ENCODE results near the gene HOXB6.

HOXB6 gene

GRCh38 chr17:48634493-48635208, 29.9 kb upstream of the HOXB6 start:
- DNase-seq, result no peak

GRCh38 chr17:48633266-48633677, 28.5 kb upstream of the HOXB6 start:
- no peak for DNase-seq

GRCh38 chr17:48632579-48633265, 27.9 kb upstream of the HOXB6 start:
- no peak for DNase-seq

DNA sequence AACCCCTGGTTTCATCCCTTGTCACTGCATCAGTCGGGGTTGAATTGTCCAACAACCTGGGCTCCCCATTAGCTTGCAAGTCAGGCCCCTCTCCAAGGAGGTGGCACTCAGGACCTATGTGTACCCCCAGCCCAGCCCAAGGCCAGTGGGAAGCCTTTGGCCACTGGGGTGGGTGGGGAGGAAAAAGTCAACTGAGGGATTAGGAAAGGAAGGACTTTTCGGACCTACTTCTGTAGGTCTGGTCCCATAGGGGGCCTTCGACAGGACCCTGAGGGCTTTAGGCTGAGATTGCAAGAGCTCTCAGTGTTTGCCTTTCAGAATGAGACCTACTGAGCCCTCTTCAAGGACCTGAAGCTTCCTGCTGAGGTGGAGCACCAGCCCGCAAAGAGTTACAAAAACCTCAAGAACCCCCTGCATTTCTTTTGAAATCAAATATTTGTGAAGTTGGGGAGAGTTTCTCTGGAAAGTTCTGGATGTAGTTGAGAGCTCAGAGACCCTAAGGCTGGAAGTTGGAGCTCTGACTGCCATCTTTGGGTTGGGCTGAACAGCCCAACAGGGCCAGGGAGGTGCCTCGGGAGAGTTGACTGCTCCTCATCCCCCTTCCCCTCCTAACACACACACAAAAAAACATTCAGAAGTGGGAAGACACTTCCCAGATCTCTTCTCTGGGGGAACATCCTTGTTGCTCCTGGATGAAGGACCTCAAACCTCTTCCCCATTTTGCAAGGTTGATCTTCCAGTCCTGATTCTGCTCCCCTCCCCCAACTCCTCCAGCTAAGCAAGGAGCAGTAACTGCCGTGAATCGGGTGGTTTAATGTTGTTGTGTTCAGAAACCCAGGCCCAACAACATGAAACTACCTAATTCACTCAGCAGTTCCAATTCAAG, 27.1 kb upstream of the HOXB6 start:
- no peak for DNase-seq

- DNase-seq, result no peak
These were observed 26.3 kb upstream of the HOXB6 start for GRCh38 chr17:48630925-48631692.

DNA sequence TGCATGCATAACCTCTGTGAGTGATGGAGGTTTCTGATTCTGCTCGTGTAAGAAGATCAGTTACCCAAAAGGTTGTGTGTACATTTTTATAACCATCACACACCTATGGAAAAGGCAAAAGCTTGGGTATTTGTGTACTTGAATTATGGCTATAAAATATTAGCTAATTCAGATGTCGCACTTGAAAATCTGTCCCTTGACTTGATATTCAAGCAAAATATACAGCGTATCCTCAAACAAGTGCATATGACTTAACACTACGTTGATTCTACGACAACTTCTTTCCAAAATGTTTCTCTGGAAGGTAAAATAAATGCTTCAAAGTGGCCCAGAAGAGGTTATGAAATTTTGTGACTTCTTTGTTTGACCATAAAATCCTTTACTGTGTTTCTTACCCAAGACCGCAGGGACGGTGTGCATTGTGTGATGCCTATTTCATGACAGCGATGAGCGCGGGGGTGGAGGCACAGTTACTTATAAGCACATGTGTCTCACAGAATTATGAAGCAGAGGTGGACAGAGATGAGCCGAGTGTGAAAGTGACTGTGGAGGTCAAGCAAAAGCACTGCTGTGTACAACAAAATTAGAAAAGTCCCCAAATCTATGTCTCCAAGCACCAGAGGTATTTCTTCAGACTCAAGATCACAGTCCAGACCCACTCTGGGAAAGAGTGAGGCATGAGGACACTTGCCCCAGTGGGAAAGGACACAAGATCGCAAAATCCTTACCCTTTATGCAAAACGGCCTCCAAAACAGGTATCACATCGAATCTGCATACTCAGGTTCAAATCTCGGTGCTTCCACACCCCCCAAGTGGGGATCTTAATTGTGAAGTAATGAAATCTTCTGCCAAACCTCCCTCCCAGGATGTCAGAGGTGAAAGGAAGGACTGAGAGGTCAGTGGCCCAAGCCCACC, 25.5 kb upstream of the HOXB6 start:
- DNase-seq, result no peak

DNA sequence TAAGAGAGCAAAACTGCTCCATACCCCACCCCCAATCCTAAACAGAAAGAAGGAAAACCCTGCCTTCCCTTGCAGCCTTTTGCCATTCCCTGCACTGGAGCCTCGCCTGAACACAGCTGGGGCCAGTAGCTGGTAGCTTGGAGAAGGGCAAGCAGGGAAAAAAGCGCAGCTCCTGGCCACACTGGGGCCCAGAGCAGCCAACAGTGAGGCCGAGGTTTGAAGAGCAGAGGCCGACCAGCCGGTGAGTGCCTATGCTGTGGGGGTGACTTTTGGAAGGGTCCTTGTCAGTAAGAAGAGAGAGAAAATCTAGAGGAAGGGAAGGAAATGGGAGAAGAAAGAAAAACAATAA, 24.6 kb upstream of the HOXB6 start:
- no peak for DNase-seq

GRCh38 chr17:48628649-48629410, 24.0 kb upstream of the HOXB6 start:
- DNase-seq, result no peak

GRCh38 chr17:48627623-48628521, 23.1 kb upstream of the HOXB6 start:
- DNase-seq, result no peak

DNA sequence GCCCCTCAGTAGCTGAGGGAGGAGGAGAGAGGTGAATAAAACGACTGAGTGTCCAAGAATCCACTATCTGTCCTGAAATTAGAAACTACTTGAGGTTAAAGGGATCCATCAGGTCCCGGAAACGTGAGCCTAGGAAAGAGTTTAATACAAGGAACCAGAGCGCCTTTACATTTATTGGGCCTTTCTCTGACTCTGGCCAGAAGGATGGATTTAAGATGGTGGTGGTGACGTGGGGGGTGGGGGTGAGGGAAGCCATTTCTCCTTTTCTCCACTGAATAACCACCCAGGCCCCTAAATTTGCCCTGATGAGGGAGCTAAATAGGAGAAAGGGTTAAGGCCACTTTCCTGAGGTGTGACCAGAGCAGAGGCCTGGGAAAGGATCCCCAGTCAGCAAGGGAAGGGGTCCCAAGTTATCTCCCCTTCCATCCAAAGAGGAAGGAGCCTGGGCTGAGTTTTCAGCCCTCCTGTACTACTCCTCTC, 22.4 kb upstream of the HOXB6 start:
- no peak for DNase-seq

- no peak for DNase-seq
These were observed 21.7 kb upstream of the HOXB6 start, which contains the start of gene HOXB9 for GRCh38 chr17:48626245-48627117. Gene HOXB9 (minus strand): TSS chr17:48626358. CDS start chr17:48626269, 89 bp downstream.

DNA sequence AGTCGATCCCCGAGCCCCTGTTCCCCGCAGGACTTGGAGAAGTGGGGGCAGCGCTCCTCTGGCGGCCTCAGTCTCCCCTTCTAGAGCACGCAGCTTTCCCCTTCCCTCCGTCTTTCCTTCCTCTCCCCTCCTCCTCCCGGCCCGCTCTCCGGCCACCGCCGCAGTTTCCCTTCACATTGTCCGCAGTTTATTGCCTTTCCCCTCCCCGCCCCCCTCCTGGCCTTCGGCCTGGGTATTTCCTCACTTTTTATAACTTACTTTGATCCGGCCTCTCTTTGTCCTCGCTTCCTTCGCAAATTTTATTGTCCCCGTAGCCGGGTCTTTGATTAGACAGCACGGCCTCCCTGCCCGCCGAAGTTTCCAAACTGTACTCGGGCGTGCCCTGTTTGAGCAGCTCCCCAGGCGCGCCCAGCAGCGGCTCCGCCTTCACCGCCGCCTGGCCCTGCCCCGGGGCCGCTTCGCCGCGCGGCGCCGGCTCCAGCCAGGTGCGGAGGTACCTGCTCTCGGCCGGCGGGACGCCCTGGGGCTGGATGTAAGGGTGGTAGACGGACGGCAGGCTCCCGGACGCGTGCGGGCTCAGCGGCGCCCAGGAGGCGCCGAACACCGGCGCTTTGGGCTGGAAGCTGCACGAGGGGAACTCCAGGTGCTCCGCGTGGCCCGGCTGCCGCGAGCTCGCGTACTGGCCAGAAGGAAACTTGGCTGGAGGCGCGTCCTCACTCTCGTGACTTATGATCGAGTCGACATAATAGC, 20.9 kb upstream of the HOXB6 start:
- DNase-seq, result no peak

DNA sequence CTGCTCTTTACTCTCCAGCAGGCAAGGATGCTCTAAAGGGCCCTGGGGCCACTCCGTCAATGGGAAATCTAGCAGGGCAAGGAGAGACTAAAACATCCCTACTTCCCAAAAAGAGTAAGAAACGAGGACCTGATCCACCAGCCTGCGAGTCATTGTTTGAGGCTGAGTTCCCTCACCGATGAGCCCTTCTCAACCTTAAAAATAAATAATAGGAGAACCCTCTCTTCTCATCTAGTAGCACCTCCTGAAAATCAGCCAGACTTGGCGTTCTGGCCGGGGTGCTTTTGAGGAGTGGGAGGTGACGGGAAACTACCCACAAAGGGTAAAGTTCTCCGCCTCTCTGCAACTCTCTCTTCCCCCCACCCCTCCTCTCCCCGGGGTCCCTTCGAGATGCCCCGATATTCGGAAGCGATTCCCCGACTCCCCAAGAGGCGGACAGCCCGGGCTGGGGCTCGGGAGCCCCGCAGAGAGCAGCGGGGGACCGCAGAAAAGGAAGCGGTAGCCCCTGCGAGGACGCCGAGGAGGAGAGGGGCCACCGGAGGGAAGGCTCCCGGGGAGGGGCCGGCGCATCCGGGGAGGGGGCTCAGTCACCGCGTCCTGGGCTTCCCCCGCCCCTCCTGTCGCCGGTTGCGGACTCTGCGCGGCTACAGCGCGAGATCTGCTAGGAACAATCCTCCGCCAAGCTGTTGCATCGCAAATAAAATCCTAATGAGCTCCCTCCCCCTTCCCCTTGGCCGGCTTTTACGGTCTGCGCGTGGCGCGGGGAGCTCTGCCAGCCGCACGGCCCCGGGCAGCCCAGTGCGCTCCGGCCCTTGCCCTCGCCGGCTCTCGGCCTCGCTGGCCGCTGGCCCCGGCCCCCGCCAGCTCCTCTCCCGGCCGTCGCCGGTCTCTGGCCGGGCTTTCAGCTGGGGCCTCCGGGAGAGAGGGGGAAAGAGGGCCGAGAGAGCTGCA, 20.0 kb upstream of the HOXB6 start:
- DNase-seq, result no peak

DNA sequence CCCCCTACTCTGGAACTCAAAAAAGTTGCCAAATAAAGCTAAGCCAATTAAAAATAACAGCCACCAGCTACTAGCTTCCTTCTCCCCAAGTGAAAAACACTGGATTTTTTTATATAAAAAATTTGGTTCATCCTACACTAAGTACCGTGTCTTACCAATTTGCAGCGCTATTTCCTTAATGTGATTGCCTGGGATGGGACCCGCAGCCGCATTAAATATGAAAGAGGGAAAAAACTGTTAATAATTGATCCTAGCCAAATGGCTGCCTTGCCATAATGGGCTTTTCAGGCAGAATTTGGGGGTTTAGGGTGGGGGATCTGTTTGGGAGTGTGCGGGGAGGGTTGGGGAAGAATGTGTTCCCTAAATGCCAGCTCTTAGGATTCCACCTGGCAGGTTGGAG, 19.3 kb upstream of the HOXB6 start:
- no peak for DNase-seq

- no peak for DNase-seq
These were observed 18.8 kb upstream of the HOXB6 start for GRCh38 chr17:48623583-48623982.

DNA sequence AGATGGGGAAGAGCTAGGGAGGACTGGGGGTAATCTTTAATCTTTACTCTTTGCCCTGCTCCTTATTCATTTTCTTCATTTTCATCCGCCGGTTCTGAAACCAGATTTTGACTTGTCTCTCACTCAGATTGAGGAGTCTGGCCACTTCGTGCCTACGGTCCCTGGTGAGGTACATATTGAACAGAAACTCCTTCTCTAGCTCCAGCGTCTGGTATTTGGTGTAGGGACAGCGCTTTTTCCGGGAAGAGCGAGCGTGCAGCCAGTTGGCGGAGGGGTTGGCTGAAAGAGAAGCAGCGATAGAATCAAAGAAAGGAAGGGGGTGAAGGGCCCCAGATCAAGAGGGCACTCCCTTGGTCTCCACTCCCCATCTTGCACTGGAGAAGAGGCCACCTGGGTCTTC, 18.1 kb upstream of the HOXB6 start:
- no peak for DNase-seq
